Measurements from ENCODE around the gene ARL13A. TPM values are rescaled to one million over a fixed set of nuclear protein-coding genes. Genes with fewer than 3 reads are reported as not detected.

Gene ARL13A
- total RNA-seq (not detected), polyA plus RNA-seq (not detected), total RNA-seq (0 reads per million in 6 experiments)

DNA sequence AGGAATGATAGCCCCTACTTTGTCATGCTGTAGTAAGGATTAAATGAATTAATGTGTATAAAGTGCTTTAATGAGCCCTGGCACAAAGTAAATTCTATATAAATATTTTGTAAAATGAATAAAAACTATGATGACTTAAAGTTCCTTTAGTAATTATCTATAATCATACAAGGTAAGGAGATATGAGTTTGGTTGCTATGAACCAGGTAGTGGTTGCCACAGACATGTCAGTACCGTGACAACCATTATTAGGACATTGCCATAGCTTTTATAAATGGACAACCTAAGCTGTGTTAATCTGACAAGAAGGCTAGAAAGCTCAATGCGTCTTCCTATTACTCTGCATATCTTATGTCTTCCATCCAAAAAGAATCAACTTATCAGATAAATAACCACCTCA, at the start of gene ARL13A:
Gene ARL13A (plus strand): TSS at position 301 of the 400 bp plus-strand sequence. CDS start 3,982 bp downstream, outside the sequence.
- peaks cover 0 to 2% (median 0%) of the 10 kb centered on the region in 3 donors for H3K36me3 Mint-ChIP-seq
- no peaks in the 10 kb centered on the region for H3K4me1 Mint-ChIP-seq
- no peak for DNase-seq
- ATAC-seq = no peak
- H3K27ac Mint-ChIP-seq = no peak within 1 kb of the TSS
- no peak within 1 kb of the TSS for H3K4me3 Mint-ChIP-seq
- no peaks in the 10 kb centered on the region for H3K27me3 Mint-ChIP-seq
- POLR2A ChIA-PET = no interaction called here
- peaks cover 0 to 8% (median 0%) of the 10 kb centered on the region in 9 donors for H3K9me3 Mint-ChIP-seq

- peak overlapping the region; percentile 4 to 95 (median 85) for H3K27ac Mint-ChIP-seq
- POLR2A ChIA-PET = no interaction called here
- no peaks in the 10 kb centered on the region for H3K27me3 Mint-ChIP-seq
- ATAC-seq (peak in 1 of 2 donors; percentile 40), DNase-seq (peak in 3 of 10 donors; percentile 23 to 36 (median 26))
- H3K4me1 Mint-ChIP-seq = peaks cover 12 to 50% (median 39%) of the 10 kb centered on the region in 4 donors
- no peaks in the 10 kb centered on the region for H3K9me3 Mint-ChIP-seq
- H3K36me3 Mint-ChIP-seq = peaks cover 0 to 5% (median 0%) of the 10 kb centered on the region in 3 donors
- H3K4me3 Mint-ChIP-seq = peak overlapping the region; percentile 16 to 90 (median 62)
Measured at GRCh38 chrX:100924375-100924774, 45.1 kb upstream of the ARL13A start.

GRCh38 chrX:100926453-100926852, 43.1 kb upstream of the ARL13A start:
- POLR2A ChIA-PET = no interaction called here
- Mint-ChIP-seq H3K27me3 (peaks cover 0 to 2% (median 0%) of the 10 kb centered on the region in 5 donors), H3K9me3 (peaks cover 0 to 4% (median 0%) of the 10 kb centered on the region in 9 donors), H3K4me3 (peak overlapping the region; percentile 19 to 95 (median 60)), H3K36me3 (peaks cover 0 to 4% (median 3%) of the 10 kb centered on the region in 3 donors), H3K4me1 (peaks cover 17 to 58% (median 48%) of the 10 kb centered on the region in 4 donors), H3K27ac (peak overlapping the region in 9 of 10 donors; percentile 6 to 93 (median 54))
- DNase-seq (no peak), ATAC-seq (no peak)

DNA sequence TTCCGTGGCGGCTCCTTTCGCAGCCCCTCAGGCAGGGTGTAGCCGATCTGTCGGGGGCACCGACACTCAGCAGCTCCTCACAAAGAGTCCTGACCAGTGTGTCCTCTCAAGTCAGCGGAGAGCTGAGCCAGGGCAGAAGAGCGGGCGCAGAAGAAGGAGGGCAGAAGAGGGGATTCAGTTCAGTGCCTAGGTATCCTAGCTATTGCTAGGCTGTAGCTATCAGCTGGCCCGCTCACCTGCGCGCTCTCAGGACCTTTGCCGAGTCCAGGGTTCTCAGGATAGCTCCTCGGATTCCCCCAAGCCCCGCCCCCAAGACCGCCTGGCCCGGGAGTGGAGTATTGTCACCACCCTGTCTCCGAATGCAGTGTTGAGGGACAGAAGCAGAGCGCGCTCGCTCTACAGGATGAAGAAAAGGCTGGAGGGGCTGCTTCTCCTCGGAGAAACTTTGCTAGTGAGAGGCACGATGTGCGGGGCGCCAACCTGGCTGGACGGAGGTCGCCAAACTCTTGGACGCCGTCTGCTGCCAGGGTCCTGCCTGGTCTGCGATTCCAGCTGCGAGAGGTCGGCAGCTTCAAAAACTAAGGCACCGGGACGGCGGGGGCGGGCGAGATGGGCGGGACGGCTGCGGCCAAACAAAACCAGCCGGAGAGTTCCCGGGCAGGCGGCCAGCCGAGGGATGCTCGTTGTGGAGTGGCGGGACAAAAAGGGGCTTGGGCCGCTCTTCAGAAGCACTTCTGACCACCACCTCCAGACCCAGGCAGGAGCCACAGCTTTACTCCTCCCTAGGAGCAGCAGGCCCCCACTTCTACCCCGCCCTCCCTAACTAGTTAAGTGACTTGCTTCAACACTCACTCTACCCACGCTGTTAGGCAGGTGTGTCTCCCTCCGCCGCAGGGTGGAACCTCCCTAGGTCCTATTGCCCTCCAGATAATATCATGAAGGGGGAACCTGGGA, 40.6 kb upstream of the ARL13A start, which contains the start of gene XKRX:
Gene XKRX (minus strand): TSS at position 258 of the 954 bp plus-strand sequence. CDS start 613 bp downstream, outside the sequence.
- POLR2A ChIA-PET = no interaction called here
- peak within 1 kb of the TSS; percentile 89 to 97 (median 94) for H3K4me3 Mint-ChIP-seq
- peaks cover 17 to 56% (median 45%) of the 10 kb centered on the region in 4 donors for H3K4me1 Mint-ChIP-seq
- peaks cover 0 to 6% (median 0%) of the 10 kb centered on the region in 9 donors for H3K9me3 Mint-ChIP-seq
- DNase-seq (peak; percentile 4 to 68 (median 36)), ATAC-seq (peak; percentile 86 to 89)
- peaks cover 0 to 6% (median 0%) of the 10 kb centered on the region in 3 donors for H3K36me3 Mint-ChIP-seq
- H3K27me3 Mint-ChIP-seq = peaks cover 0 to 2% (median 0%) of the 10 kb centered on the region in 5 donors
- peak within 1 kb of the TSS; percentile 75 to 95 (median 90) for H3K27ac Mint-ChIP-seq

GRCh38 chrX:100931218-100931924, 38.1 kb upstream of the ARL13A start:
- peaks cover 10 to 35% (median 24%) of the 10 kb centered on the region in 4 donors for H3K4me1 Mint-ChIP-seq
- H3K27ac Mint-ChIP-seq = peak overlapping the region in 4 of 10 donors; percentile 14 to 62 (median 40)
- H3K36me3 Mint-ChIP-seq = peaks cover 0 to 6% (median 0%) of the 10 kb centered on the region in 3 donors
- POLR2A ChIA-PET = no interaction called here
- H3K4me3 Mint-ChIP-seq = peak overlapping the region in 3 of 10 donors; percentile 3 to 32 (median 26)
- H3K9me3 Mint-ChIP-seq = peaks cover 0 to 6% (median 0%) of the 10 kb centered on the region in 9 donors
- no peak for ATAC-seq
- DNase-seq = no peak
- peaks cover 0 to 2% (median 0%) of the 10 kb centered on the region in 5 donors for H3K27me3 Mint-ChIP-seq

GRCh38 chrX:100931925-100932285, 37.6 kb upstream of the ARL13A start:
- Mint-ChIP-seq H3K9me3 (peaks cover 0 to 6% (median 0%) of the 10 kb centered on the region in 9 donors), H3K4me3 (no peak overlapping the region), H3K36me3 (peaks cover 0 to 6% (median 0%) of the 10 kb centered on the region in 3 donors), H3K4me1 (peaks cover 6 to 30% (median 19%) of the 10 kb centered on the region in 4 donors), H3K27ac (no peak overlapping the region), H3K27me3 (peaks cover 0 to 2% (median 0%) of the 10 kb centered on the region in 5 donors)
- DNase-seq (no peak), ATAC-seq (no peak)
- POLR2A ChIA-PET = no interaction called here

GRCh38 chrX:100935767-100936166, 33.7 kb upstream of the ARL13A start:
- H3K4me3 Mint-ChIP-seq = no peak overlapping the region
- POLR2A ChIA-PET = no interaction called here

GRCh38 chrX:100939333-100939732, 30.2 kb upstream of the ARL13A start:
- Mint-ChIP-seq H3K36me3 (peaks cover 0 to 2% (median 0%) of the 10 kb centered on the region in 3 donors), H3K9me3 (peaks cover 0 to 2% (median 0%) of the 10 kb centered on the region in 9 donors), H3K4me3 (peak overlapping the region in 2 of 10 donors; percentile 19 to 22), H3K4me1 (peaks cover 0 to 15% (median 10%) of the 10 kb centered on the region in 4 donors), H3K27ac (peak overlapping the region; percentile 31 to 90 (median 82)), H3K27me3 (no peaks in the 10 kb centered on the region)
- peak in 1 of 2 donors; percentile 59 for ATAC-seq
- peak in 4 of 10 donors; percentile 4 to 25 (median 12) for DNase-seq
- POLR2A ChIA-PET = no interaction called here

More at GRCh38 chrX:100935767-100936166, 33.7 kb upstream of the ARL13A start:
- Mint-ChIP-seq H3K9me3 (peaks cover 0 to 6% (median 0%) of the 10 kb centered on the region in 9 donors), H3K27me3 (peaks cover 0 to 2% (median 0%) of the 10 kb centered on the region in 5 donors), H3K36me3 (peaks cover 0 to 6% (median 0%) of the 10 kb centered on the region in 3 donors), H3K4me1 (peaks cover 0 to 20% (median 14%) of the 10 kb centered on the region in 4 donors), H3K27ac (no peak overlapping the region)
- no peak for ATAC-seq
- DNase-seq = no peak

DNA sequence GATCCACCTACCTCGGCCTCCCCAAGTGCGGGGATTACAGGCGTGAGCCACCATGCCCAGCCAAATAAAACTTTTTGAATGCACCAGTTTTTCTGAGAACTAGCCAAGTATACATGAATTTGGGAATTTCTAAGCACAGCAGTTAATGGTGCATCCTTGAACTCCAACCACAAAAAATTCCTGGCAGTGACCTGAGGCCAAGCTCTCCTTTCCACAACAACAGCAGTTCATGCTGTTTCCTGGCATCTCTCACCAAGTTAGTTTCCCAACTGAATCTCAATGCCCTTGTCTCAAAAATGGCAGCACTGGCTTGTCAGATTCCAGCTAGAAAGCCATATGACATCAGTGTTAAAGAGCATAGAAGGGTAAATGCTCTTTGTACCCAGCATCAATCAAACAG, 24.9 kb upstream of the ARL13A start:
- DNase-seq (no peak), ATAC-seq (no peak)
- Mint-ChIP-seq H3K4me1 (peaks cover 0 to 1% (median under 1%) of the 10 kb centered on the region in 4 donors), H3K4me3 (no peak overlapping the region), H3K27me3 (no peaks in the 10 kb centered on the region), H3K36me3 (peaks cover 6 to 9% (median 7%) of the 10 kb centered on the region in 3 donors), H3K27ac (peak overlapping the region in 1 of 10 donors; percentile 36), H3K9me3 (no peaks in the 10 kb centered on the region)
- POLR2A ChIA-PET = no interaction called here

DNA sequence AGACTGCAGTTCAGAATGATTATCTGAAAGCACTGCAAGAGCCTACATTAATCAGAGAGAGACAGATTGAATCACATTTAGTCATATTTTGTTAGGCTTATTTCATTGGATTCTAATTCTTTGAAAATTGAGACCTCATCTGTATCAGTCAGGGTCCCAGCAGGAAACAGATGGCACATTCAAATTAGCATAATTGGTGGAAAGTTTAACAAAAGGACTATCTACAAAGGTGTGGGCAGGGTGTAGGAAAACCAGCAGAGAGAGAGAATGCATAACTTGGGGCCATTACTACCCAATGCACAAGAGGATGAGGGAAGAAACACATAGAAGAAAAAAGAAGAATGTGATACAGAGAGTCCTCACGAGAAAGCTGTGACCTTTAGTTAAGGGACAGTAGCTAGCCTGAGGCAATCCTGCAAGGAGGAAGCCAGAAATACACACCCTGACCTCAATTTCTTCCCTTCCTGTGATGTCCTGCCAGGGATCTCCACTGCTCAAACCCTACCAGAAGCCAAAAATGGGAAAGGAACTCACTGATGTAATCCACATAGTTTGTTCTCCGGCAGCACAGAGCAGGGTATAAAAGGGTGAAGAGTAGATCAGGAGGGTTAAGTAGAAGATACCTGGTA, 23.1 kb upstream of the ARL13A start:
- Mint-ChIP-seq H3K4me3 (no peak overlapping the region), H3K9me3 (no peaks in the 10 kb centered on the region), H3K27me3 (no peaks in the 10 kb centered on the region), H3K27ac (no peak overlapping the region), H3K4me1 (no peaks in the 10 kb centered on the region), H3K36me3 (peaks cover 6 to 9% (median 9%) of the 10 kb centered on the region in 3 donors)
- DNase-seq (no peak), ATAC-seq (no peak)
- POLR2A ChIA-PET = no interaction called here

- H3K36me3 Mint-ChIP-seq = peaks cover 6 to 9% (median 9%) of the 10 kb centered on the region in 3 donors
- DNase-seq (no peak), ATAC-seq (no peak)
- H3K4me3 Mint-ChIP-seq = no peak overlapping the region
- no peak overlapping the region for H3K27ac Mint-ChIP-seq
- H3K4me1 Mint-ChIP-seq = peaks cover 0 to 2% (median 0%) of the 10 kb centered on the region in 4 donors
- peaks cover 0 to 4% (median 0%) of the 10 kb centered on the region in 9 donors for H3K9me3 Mint-ChIP-seq
- POLR2A ChIA-PET = no interaction called here
- no peaks in the 10 kb centered on the region for H3K27me3 Mint-ChIP-seq
Measured at GRCh38 chrX:100948557-100948956, 21.0 kb upstream of the ARL13A start.

DNA sequence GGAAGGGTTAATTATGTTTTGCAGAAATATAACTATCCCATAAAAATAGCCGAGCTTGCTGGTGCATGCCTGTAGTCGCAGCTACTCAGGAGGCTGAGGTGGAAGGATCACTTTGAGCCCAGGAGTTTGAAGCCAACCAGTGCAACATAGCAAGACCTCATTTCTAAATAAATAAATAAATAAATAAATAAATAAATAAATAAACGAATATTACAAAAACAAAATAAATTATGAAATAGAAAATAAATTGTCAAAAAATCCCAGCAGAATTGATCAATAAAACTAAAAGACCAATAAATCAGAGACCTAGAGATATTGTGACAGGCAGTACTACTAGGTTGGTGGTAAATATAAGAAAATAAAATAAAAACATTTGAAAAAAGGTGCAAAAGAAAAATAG, 6.7 kb upstream of the ARL13A start:
- DNase-seq (no peak), ATAC-seq (no peak)
- no peaks in the 10 kb centered on the region for H3K36me3 Mint-ChIP-seq
- H3K27ac Mint-ChIP-seq = no peak overlapping the region
- no peaks in the 10 kb centered on the region for H3K4me1 Mint-ChIP-seq
- no peaks in the 10 kb centered on the region for H3K27me3 Mint-ChIP-seq
- H3K9me3 Mint-ChIP-seq = no peaks in the 10 kb centered on the region
- no peak overlapping the region for H3K4me3 Mint-ChIP-seq
- POLR2A ChIA-PET = no interaction called here

All from naive thymus-derived CD8-positive, alpha-beta T cell (primary cell).